GM18517 (cell line): Measurements from ENCODE around the gene MSI2.

Experiments used
- ATAC-seq: cut with Tn5 transposase; IDR thresholded peaks from one replicate; pipeline ENCODE4 v1.9.1; 2021; ENCODE audit warnings: mild to moderate bottlenecking, moderate library complexity; ENCODE audit not compliant: unreplicated experiment

MSI2 gene

DNA sequence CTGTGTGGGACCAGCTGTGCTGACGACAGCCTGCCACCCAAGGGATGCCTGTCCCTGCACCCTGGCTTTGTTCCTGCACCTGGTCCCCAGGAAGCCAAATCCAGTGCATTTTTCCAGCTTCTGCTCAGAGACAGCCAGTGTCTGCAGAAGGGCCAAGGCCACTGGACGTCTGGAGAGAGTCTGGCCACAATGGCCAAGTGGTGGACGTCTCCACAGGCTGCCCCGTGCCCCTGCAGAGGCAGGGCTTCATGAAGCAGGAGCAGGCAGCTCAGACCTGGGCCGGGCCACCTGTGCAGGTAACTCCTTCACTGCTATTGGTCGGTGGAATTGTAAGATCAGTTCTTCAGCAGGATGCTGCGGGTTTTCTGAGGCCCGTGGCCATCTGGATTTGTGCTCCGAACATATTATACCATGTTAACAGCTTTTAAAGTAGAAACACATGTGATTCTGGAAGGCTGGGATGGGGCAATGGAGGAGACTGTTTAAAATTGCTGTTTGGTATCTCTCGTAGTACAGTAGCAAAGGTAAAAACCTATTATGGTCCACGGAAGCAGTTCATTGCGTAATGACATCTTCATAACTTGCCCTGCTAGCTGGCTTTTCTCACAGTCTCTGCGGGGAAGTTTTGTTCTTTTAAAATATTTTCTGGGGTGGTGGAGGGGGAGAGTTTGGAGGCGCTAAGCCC lies 303.5 kb downstream of the MSI2 start:
- ATAC-seq = no peak

DNA sequence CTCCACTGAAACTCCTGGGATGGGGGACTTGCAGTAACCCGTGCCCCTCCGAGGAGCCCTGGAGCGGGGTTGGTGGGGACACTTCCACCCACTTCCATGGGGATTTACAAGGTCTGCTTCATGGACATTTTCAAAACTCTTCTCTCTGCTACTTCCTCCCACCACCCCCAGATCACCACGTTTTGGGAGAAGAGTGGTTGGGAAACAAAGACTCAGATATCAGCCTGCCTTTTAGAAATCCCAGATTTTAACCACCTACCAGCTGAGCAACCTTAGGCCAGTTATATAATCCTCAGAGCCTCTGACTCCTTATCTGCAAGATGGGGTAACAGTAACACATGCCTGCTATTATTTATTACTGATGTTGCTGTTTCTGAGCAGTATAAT lies 304.0 kb downstream of the MSI2 start:
- ATAC-seq = no peak

DNA sequence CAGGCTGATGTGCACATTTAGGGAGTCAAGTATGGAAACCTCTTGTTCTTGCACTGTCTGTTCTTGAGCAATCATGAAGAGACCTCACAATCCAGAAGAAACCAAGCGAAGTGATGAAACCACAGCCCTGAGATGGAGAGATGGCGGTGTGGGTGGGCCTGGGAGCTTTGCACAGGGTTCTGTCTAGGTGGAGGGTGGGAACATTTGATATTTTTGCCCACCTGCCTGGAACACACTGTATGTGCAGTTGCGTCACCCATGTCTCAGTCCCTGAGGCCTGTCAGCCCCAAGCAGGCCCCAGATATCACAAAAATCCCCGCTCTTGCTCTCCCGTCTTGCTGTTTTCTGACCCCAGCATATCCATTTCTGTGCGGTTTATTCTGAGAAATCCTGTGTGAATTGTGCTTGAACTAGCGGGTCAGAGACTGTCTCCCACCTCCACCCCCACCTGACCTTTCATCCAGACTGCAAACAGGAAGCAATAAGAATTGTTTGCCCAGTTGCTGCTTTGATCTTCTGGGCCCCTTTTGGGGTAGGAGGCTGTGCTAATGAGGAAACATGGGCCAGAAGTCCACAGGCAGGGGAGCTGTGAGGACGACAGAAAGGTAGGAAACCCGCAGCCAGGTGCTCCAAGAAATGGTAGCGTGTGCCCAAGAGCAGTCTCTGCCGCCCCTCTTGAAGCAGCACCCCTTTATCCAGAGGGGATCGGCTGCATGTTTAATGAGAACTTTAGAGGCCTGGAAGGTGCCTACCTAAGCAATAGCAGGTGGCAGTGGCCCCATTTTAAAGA lies 304.9 kb downstream of the MSI2 start:
- no peak for ATAC-seq

DNA sequence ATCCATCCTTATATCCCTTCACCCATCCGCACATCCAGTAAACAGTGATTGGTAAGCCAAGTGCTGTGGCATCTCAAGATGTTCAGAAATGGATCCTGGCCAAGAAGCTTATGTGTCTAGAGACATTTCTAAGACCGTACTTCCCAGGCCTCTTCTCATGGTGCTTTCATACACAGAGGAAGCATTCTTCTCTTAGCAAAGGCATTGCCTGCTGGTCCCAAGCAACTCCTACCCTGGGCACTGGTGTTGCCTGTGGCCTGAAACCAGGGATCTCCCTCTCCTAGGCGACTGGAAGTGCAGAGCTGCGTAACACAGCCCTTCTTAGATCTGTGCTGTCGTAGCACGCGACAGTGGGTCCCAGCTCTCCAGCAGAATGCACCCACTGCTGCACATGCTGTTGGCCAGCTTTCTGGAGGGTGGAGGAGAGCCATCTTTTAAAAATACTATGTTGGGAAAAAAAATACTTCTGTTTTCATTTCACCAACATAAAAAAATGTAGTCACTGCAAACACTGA lies 305.9 kb downstream of the MSI2 start:
- ATAC-seq = no peak

DNA sequence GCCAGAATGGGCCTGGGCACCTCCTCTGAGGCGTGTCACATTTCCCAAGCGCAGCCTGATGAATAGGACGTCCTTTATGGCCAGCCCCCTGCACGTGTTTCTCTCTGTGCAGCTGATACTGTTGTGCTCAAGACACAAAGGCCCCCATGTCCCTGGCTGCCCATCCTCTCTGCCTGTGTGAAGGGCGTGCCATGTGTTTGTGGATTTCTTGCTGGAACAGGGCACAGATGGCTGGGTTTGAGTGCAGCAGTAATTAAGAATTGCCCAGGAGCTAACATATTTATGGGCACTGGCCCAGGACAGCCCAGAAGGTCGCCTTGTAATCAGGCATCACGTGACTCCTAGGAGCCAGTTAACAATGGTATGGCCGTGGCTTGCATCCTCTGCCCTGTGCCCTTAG lies 307.6 kb downstream of the MSI2 start:
- no peak for ATAC-seq

DNA sequence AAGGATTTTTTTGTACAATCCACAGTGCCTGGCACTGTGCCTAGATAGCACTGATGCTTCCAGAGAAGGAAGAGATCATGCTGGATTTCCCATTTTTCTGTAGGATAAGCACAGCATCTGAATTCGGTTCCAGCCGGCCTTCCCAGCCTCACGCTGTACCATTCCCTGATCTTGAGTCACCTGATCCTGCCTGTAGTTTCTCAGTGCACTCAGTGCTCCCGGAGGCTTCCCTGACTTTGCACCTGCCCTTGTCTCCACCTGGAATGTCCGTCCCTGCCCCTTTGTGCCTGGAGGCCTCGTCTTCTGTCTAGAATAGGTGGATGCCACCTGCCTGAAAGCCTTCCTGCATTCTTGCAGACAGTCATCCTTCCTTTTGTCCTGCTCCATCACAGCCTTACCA lies 308.9 kb downstream of the MSI2 start:
- ATAC-seq = no peak

DNA sequence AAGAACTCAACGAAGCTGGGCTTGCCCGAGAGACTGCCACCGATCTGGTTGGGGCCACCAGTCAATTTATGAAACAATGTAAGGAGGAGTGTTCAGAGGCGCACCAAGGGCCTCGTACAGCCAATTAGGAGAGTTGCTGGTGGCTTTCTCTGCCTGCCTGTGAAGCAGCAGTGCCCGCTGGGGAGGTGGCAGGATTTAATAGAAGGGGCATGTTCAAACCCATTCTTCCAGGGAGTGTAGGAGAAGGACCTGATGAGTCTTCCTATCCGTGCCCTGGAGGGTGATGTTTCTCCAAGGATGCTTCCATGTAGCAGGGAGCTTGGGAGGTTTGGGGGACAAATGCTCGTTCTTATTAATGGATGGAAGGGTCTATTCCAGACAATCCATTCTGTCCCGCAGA lies 310.4 kb downstream of the MSI2 start:
- ATAC-seq = no peak

DNA sequence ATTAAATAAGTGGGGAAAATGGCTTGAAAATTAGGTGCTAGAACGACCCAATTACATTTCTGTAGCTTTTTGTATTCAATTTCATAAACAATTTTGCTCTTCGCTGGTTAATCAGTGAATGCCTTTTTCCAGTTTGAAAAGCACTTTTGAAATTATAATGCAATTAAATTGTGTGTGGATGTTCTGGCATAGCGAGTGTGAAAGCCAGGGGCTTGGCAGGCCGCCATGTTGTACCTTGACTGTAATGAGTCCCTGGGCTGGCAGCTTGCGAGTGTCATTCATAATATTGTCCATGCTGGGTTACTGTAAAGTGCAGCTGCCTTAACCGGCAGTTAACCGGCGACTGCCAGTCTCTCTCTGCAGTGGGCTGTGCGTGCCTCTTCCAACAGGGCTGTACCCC lies 310.9 kb downstream of the MSI2 start:
- ATAC-seq = no peak

DNA sequence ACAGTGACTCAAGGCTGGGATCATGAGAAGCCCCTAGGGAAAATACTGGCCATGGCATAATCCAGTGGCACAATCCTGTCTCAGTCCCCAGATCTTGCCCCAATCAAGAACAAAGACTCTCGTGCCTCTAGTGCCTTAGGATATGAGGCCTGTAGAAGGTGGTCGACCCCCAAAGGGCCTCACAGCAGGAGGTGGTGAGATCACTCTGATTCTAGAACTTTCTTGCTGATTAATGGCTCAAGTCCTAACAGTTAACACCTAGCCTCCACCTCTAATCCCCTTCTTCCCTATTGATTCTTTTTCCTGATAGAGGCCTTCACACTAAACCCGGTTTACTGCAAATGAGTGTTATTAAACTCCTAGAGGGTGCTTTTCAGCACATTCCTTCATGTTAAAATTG lies 312.0 kb downstream of the MSI2 start:
- no peak for ATAC-seq

DNA sequence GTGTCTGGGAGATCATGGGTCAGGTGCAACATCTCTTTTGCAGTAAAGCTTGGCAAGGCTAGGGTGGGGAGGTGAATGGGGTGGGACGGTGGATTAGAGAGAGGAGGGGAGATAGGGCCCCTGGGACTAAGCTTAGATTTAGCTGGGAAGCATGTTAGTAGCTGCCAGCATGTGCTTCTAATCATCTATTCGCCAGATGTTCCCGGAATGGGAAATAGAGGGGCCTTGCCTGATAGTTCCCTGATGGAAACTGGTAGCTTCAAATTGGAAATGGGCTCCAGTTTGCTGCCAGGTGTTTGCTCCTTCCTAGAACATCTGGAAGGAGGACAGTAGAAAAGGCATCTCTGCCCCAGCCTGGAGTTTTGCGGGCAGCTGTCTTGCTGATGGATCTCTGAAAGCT lies 312.7 kb downstream of the MSI2 start:
- no peak for ATAC-seq

DNA sequence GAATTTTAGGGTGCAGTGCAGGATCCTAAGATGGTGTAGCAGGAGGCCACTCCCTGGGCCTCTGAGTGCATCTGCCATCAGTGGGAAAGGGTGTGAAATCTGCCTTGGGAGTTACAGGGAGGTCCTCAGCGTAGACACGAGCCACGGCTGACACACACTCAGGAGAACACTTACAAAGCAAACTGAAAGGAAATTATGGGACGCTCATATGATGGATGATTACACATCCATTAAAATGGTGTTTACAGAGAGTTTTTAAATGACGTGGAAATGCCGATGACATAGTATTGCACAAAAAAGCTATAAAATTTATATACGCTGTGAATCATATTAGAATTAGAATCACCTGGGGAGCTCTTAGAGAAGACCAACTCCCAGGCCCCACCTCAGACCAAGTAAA lies 313.5 kb downstream of the MSI2 start:
- ATAC-seq = no peak

DNA sequence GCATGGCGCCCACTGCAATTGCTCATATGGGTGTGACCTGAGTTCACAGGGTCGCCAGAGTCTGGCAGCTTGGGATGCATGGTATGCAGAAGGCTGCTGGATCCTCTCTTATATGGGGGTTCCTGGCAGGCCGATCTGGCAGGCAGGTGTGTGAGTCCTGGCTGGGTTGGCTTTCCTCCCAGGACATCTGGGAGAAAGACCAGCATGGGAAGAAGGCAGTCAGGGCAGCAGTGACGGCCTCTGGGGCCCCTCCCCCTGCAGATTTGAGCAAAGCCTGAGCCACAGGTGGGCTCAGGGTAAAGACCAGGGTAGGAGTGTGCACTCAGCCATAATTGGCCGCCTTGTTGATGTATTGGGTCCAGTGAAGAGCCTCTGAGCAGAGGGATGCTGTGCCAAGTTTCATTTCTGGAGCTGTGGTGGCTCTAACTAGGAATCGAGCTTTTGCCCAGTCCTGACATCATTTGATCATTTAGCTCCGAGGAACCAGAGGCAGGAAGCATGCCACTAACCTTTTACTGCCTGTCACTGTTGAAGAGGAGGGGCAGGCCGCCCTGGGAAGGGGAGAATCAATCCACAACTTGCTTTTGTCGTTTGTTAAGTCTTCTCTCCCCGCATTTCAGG lies 314.5 kb downstream of the MSI2 start:
- ATAC-seq = no peak

DNA sequence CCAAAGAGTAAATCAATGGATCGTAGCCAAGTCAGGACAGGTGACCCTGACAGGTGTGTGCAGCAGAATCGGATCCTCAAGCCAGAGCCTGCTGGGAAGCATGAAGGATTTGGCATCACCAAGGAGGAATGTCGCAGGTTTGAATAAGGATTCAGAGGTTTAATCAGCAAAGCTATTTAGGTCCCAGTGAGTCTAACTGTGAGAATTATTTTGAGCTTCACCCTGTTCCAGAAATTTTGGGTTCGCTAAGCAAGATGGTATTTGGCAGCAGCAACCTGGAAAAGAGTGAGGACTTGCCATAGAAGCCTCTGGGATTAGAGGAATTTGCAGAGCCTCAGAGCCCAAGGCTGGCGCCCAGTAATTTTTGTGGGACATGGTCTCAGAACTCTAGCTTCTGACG lies 315.7 kb downstream of the MSI2 start:
- no peak for ATAC-seq

DNA sequence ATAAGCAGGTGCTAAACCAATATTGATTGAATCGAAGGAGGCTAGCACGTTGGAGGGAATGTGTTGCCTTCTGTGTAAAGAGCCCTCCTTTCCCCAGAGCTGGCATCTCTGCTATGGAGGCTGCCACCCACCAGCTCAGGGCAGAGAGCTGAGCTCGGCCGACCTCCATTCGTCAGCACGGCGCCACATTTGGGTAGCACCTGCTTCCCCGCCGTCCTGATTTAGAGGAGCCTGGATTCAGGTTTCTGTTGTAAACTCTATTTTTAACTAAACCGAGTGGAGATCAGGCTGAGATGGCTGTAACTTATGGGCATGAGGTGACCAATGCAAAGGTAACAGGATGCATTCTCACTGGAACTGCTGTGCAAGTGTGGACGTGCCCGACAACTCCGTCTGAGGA lies 316.3 kb downstream of the MSI2 start:
- ATAC-seq = no peak

DNA sequence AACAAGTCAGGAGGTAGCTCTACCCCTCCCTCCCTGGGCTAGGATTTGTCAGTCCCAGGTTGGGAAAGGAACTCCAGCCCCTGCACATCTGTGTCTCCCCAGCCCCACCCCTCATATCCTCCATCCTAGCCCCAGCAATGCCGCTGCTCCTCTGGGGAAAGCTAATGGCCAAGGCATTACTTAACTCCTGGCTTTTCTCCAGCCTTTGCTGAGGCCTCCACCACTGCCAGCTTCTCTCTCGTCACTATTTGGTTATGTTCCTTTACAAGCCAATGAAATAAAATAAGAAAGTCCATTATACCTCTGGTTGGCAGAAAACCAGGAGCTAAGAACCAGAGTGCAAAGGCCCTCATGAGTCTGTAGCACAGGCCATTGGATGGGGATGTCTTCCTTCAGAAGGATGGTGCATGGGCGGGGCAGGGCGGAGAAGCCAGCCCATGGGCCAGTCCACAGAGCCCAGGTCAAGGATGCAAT lies 317.8 kb downstream of the MSI2 start:
- no peak for ATAC-seq

DNA sequence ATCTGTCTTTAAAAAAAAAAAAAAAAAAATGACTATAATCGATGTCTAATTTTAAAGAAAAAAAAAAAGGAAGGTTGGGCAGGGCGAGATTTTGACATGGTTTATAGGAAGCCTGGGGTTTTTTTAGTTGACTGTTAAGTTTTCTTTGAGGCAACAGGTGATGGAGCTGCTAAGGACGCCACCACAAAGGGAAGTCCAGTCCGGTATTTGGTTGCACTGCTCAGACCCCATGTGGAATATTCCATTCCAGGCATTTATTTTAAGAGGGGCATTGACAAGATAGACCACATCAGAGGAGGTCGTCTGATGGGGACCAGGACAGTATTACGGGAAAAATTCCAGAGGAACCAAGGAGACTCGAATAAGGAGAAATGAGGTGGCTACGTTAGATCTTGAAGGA lies 320.4 kb downstream of the MSI2 start:
- ATAC-seq = no peak

DNA sequence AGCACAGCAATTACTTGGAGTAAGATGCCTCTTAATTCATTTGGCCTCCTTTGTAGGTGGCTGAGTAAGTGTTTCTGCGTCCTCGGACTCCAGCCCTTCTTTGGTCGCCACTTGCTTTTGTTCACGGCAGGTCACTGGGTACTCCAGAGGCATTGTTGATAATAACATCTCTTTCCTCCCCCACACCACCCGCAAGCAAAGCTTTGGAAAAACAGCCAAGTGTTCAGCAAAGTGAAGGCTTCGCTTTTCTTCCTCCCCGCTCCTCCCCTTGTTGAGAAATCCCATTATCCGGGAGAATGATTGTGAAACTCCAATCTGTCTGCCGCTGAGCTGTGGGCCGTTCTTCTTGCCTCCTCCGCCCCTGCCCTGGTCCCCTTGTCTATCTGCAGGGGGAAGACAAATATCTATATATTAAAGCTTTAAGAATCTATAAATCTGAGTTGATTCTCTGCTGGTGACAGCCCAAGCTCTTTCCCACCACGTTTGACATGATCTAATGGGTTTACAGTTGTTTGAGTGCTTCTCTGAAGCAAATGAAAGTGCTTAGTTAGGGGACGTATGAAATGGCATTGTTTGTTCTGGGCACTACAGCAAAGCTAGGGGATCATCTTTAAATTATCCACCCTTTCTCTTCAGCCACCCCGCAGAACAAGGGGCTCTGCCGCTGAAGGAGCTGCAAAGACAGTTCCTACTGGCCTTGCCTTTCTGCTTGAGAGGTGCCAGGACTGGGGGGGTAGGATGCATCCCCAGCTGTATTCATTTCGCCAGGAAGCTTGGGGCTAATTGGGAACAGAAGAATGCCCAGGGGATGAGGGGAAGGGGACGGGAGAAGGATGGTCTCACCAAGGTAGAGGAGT lies 321.7 kb downstream of the MSI2 start:
- ATAC-seq = no peak

DNA sequence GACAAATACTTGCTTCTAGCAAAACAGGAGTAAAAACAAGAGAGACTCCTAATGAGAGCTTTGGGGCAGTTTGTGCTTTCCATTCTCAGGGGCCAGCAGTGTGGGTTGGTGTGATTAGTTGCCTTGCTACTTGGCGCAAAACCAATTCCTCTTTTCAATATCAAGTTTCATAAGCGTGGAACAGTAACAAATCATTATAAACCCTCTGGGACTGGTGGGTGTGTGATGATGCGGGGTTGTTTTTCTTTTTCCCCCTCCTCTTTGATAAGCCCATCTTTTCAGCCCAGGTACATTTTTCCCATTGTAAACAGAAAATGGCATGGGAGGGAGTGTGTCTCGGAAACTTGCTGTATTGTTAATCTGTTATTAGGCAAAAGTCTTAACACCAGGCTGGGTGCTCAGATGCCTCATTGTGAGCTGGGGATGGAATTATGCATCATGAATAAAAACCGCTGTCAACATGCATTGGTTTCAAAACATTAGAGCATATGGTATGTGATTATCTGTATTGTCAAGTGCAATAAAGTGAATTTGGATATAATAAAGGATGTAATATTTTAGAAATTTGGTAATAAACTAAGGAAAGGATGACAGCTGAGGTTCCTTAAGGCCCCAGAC lies 322.4 kb downstream of the MSI2 start:
- ATAC-seq = no peak

DNA sequence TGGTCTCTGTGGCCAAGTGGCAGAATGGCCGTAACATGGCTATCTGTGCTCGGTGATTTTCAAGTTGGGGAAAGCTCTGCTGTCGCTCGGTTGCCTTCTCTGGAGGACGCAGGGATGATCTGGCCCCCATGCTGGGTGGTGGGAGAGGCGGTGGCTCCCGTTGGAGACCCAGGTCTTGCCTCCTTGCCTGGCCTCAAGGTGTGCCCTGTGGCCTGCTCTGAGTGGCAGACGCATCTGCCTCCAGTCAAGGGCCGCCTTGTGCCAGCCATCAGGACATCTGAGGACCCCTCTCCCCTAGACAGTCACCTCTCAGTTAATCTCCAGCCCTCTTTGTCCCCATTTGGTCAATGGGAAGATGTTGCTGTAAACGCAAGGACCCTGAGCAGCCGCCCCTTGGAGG lies 322.9 kb downstream of the MSI2 start:
- ATAC-seq = no peak

DNA sequence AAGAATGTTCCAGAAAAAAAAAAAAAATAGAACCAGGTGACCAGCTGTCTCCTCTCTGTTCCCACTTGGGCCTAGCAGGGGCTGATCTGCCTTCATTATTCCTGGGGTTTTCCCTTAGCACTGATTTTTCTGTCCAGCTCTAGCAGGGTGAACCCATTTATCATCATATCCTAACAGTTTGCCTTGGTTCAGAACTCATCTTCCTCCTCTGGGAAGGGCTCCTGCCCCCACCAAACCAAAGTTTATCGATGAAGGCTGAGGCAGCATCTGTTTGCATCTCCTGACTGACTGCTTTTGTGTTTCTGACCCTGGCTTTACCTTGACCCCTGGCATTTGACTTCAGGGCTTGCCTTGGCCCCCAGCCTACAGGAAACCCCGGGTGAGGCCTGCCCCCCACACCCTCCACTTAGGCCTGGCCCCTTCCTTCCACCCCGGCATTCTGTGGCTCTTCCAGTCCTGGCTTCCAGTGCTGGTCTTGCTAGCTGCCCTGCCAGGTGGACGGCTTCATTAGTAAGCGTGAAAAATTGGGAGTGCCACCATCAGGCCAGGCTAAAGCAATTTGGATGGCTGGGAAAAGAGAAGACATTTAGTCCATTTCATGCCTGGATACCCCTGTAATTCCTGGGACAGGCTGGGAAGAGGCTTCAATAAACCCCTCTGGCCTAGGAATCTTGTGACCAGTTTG lies 323.9 kb downstream of the MSI2 start:
- ATAC-seq = no peak
